Inflammatory macrophage treated with lipopolysaccharide for 4 hours (primary cell): ENCODE data around the gene CD2.

ENCODE experiments used
- DNase-seq: peaks from one replicate; pipeline ENCODE4 v3.0.0-alpha.2; 2020

Gene CD2

DNA sequence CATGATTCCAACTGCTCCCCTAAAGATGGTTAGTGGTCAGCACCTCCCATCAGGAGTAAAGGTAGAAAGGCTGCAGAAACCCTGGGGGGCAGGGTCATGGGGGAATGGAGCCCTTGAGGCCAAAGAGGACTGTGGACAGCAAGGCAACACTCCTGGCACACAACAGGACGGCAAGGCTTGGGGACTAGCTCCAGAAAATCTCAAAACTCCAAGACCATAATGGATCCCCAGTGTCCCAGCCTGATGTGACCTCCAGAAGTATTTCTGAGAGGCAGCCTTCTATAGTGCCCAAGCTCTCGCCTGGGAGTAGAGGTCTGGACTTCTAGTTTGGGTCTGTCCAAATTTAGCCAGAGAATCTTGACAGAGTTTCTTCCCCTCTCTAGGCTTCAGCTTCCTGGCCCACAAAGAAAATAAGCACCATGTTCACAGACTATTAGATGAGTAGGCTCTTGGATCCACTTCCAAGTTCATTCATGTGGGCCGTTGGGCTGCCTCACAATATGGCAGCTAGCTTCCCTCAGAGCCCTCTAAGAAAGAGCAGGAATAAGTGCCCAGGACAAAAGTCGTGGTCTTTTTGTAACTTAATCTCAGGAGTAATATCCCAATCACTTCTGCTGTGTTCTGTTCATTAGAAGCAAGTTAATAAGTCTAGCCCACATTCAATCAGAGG lies 6.9 kb downstream of the CD2 start:
- no peak for DNase-seq

DNA sequence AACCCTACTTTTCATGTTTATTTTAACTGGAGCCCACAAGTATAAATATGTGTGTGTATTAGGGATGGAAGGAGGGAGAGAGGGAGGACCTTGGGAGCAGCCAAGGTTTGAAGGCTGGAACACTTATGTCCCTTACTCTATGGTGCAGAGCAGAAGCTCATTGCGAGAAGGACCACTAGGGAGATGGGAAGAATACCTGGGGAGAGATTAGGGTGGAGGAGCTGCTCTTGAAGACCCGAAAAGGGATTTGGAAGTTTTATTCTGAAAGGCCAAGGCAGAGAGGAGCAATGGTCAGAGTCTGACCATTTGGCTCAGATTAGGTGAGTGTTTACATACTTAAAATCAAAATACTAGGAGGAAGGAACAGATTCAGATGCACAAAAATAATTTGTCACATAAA lies 8.1 kb downstream of the CD2 start:
- no peak for DNase-seq

DNA sequence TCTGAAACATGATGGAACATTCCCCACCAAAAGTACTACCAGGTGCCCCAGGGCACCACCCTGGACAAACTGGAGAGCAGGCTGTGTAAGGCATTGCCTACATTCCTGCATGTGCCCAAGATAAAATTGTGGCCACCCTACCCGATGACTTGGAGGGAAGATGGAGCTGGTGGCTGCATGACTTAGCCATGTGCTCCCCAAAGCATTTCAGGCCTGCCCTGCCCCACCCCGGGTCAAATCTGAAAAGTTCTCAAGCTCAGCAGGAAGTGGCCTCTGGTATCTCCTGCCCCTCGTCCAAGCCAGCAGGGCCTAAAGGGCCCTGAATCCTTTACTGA lies 8.5 kb downstream of the CD2 start:
- no peak for DNase-seq

- no peak for DNase-seq
These were observed 9.0 kb downstream of the CD2 start for GRCh38 chr1:116763116-116763786.

DNA sequence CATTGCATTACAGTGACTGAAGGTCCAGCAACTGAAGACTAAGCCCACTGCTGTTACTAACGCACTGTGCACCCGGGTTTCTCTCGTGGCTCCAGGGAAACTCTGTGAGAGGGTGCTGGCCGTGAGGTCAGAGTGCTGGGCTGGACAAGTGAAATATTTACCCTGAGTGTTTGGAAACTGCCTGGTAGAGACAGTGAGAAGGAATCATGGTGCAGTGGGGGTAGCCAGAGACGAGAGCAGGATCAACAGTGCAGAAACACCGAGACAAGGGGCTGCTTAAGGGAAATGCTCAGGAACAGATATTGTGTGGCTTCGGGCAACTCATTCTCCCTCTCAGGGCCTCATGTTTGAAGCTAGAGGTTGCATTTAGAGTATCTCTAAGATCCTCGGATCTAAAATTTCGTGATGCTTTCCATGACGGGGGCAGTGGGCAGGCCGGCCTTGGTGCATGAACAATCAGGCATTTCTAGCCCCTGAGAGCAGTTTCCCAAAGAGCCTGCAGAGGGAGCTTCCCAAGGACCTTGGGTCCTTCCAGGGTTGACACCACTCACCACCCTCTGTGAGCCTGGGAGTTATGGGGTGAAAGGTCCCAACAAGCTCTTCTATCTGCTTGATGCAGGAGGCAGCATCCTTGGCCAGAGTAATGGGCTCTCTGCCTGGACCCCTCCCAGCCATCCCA lies 9.7 kb downstream of the CD2 start:
- peak; percentile 25 for DNase-seq

DNA sequence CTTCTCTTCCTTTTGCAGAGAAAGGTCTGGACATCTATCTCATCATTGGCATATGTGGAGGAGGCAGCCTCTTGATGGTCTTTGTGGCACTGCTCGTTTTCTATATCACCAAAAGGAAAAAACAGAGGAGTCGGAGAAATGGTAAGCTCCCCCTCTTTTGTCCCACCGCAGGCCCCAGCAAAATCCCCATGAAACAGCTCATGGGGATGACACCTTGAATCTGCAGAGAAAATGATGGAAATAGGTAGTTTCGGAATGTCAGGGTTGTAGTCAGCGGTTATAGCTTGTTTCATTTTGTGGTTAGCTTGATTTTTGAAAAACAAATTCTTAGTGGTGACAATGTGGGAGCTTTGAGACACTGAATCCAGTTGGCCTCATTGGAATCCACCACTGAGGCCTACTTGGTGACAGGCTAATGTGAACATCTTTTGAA lies 10.3 kb downstream of the CD2 start:
- DNase-seq = no peak

DNA sequence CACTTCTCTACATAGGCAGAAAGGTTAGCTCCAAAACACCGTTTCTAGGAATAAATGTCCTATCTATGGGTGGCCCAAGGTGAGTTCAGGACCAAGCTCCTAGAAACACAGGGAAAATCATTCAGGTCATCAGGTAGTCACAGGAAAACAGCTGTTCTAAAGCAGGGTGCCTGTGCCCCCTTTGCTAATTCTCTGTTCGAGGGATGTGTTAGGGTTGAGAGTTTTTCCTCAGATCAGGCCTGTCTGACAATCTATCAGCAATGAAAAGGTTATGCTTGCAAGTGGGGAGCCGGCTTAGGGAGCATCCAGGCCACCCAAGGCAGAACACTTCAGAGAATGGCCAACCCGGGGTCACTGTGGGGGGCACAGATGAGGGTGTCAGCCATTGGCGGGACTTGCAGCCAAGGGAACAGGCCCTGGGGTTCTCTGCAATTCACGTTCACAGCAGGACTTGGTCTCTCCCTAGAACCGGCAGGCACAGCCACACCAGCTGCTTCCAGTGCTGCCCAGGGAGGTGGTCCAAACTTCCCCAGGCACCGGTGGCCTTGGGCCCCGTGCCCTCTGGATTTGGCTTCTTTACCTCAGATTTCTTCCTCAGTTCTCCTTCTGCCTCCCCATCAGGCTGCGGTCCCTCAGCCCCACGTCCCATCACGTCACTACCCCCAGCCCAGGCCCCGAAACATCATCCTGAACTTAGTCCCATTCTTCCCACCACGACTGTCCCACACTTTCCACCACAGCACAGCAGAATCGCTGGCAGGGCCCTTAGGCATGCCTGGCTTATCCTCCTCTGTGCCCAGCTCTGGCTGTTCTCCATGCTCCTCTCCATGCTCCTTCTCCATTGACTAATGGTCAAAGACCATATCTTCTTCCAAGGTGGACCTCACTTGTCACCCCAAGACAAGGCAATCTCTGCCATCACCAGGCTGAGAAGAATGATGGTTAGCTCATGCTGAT lies 11.0 kb downstream of the CD2 start:
- DNase-seq = no peak

DNA sequence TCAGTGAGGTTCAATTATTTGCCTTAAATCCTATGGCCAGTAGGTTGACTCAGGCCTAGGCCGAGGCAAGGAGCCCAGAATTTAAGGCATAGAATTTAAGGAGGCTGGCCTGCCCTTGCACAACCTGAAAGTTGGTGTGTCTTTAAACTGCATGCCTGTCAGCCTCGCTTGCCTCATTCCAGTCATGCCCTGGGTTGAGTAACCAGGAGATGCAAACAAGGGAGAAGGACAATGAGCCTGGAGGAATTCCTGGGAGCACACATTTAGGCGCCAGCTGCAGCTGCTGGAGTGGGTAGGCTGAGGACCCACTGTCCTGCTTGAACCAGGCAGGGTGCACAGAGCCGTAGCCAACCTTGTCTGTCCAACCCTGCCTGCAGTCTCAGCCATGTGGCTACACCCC lies 11.7 kb downstream of the CD2 start:
- DNase-seq = peak; percentile 55

DNA sequence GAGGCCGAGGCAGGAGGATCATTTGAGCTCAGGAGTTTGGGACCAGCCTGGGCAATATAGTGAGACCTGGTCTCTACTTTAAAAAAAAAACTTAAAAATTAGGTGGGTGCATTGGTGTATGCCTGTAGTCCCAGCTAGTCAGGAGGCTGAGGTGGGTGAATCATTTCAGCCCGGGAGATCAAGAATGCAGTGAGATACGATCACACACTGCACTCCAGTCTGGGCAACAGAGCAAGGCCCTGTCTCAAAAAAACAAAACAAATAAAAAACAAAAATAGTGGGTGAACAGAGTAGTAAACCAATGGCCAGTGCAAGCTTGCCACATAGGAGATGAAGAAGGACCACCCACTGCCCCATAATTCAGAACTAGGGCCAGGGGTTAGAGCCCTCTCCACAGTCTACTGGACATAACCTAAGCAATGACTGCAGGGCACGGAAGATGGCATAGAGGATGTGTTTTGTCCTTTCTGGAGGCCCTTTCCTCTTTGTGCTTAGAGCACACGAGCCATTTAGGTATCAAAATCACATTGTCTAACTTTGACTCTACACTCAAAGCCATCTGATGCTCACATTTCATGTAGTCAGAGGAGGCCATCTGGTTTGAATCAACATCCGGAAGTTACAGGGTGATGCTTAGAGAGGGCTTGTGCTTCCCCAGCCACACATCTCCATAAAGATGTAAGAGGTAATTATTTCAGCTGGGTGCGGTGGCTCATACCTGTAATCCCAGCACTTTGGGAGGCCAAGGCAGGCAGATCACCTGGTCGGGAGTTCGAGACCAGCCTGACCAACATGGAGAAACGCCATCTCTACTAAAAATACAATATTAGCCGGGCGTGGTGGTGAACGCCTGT lies 12.6 kb downstream of the CD2 start:
- no peak for DNase-seq

DNA sequence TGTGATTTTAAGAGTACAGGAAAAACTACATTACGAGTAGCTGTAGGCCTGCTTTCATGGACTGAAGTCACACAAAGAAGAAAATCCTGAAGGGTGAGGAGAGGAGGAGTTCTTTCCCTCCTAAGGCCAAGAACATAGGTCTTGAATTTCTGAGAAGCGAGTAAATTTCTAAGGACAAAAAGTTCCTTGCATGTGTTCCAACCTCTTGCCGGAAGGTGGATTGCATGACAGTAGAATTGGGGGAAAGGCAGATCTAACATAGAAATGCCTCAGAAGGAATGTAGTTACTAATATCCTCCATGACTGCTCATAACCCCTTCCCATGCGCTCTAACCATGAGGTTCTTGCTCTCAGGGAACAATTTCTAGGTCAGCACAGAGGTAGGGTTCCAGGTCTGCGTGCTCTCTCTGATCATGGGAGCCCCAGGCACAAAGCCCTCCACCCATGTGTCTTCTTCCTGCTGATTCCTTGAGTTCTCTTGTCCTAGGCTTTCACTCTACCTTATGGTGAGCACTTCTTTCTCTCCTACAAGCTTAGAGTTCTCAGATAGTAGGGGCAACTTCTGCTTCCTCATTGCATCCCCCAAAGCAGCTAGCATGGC lies 13.7 kb downstream of the CD2 start:
- no peak for DNase-seq

GRCh38 chr1:116768416-116769103 lies 14.3 kb downstream of the CD2 start:
- DNase-seq = no peak

DNA sequence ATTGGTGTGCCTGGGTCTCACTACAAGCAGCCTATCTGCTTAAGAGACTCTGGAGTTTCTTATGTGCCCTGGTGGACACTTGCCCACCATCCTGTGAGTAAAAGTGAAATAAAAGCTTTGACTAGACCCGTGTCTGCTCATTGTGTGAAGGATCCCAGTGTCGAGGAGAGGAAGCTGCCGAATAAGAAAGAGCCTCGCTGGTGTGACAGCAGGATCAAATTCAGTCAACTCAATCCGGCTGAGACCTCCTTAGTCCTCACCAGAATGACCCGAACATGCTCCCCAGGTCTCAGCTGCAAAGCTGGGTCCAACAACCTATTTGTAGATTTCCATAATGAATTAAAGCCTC lies 14.8 kb downstream of the CD2 start:
- DNase-seq = no peak

DNA sequence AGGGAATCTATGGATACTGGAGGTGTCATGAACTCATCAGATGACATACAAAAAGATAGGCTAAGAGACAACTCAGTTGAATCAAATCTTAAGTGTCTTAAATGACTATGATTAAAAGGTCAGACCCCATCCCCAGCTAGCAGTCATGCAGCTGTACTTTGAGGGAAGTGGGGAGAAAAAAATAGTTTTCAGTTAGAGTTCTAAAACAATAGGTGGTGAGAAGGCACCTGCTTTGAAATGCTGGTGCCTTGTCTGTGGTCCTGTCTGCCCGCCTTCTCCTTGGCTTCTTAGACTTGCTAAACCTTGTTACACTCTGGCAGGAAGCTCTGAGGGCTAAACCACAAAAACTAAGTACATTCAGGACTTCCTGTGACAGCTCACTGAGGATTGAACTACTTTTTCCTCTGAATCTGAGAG lies 15.3 kb downstream of the CD2 start:
- peak; percentile 27 for DNase-seq

GRCh38 chr1:116769994-116770393 lies 15.8 kb downstream of the CD2 start:
- no peak for DNase-seq

GRCh38 chr1:116770625-116771024 lies 16.4 kb downstream of the CD2 start:
- no peak for DNase-seq

DNA sequence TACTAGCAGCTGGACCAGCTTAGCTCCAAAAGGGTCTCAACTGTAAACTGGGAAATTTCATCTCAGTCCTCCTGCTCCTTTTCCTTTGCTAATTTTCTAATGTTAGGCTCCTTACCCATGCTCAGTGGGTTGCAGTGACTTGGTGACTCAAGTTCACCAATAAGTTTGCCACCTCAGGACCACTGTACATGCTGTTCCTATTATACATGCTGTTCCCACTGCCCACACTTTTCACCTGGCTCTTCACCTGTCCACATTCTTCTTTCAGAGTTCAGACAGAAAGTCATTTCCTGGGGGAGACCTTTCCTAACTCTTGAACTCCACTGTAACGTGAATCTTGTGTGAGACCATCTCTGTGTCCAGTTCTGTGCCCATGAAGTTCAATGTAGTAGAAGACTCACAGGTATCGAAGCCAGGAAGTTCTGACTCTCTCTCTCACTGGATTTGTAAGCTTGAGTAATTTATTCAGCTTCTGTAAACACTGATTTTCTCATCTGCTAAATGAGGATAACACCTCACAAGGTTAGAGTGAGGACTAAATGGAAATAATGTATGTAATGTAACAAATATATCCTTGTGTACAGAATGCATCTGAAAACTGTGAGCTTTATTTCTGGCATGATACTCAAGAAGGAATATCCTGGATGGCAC lies 17.9 kb downstream of the CD2 start:
- no peak for DNase-seq

DNA sequence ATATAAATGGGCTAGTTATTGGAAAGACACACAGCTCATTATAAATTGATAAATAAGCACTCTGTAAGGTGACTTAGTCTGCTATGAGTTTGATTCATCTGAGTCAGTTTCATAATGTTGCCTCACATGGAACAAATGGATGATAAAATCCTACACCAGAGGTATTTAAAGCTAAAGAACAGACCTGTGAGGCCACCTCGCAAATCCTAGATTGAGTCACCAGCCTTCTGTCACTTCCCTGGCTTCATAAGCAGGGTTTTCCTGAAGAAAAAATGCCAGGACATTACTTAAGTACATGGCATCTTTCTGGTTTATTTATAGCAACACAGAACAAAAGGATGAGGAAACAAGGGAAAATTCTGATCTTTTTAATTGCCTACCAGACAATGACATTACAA lies 18.4 kb downstream of the CD2 start:
- DNase-seq = no peak

DNA sequence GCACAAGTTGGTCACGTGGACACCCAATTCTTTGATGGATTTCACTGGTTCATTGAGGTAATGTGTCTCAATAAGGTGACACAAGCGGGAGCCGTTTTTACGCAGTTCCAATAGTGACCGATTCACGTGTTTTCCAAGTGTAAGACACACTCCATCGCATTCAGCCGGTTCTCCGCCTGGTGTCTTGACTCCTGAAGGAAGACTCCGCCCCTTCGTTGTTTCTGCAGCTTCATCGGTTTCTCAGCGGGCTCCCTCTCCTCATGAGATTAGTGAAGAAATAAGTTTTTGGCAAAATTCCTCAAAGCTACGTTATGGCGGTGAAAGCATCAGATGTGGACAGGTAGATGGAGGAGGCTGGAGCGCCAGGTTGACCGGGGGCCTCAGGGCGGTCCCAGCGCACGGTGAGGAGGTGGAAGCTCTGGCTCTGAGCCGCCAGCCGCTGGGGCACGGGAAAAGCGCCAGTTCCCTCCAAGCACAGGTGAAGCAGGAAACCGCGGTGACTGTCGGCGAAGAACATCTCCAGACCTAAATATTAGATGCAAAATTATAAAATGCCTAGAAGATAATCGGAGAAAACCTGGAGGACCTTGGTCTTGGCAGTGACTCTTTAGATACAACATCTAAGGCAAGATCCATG lies 21.0 kb downstream of the CD2 start:
- DNase-seq = no peak

GRCh38 chr1:116777831-116778830 lies 23.9 kb downstream of the CD2 start:
- no peak for DNase-seq
